ENCODE results near the gene HIP1. TPM values are rescaled to one million over a fixed set of nuclear protein-coding genes. Genes with fewer than 3 reads are reported as not detected.

The HIP1 gene
- total and polyA plus RNA-seq, 9 of the 15 experiments (the other 6 are each of a cell fraction or from before 2014, with no cell fraction given), result 2.4 to 13.7 (median 9.5) TPM

- 0 out of 2 replicates have a peak, but pooled peaks have one; percentile 62 for TF ChIP-seq ZBTB40 (IDR thresholded peaks at IDR 0.05)
- no peak for TF ChIP-seq ZBTB40 (CRISPR knock-in tag; IDR thresholded peaks at IDR 0.05)
- no peak for TF ChIP-seq ZFP30 (CRISPR knock-in tag; IDR thresholded peaks at IDR 0.05; ENCODE audit: borderline replicate concordance)
- no peak for TF ChIP-seq PTRF (tag; IDR thresholded peaks at IDR 0.05)
- TF ChIP-seq NCOA4 (IDR thresholded peaks at IDR 0.05; ENCODE audit: partially characterized antibody), result no peak
- TF ChIP-seq FOXA3 (CRISPR knock-in tag; conservative IDR thresholded peaks at IDR 0.05 in 1 of 2, IDR thresholded peaks at IDR 0.05 in 1 of 2), result no peak
- TF ChIP-seq CBX2 (IDR thresholded peaks at IDR 0.05; ENCODE audit: insufficient read depth, low read length, poor library complexity, severe bottlenecking), result no peak
- no peak for TF ChIP-seq ZNF398 (CRISPR knock-in tag; IDR thresholded peaks at IDR 0.05)
- TF ChIP-seq SP1 (CRISPR knock-in tag; IDR thresholded peaks at IDR 0.05), result no peak
- TF ChIP-seq CHCHD3 (CRISPR knock-in tag; IDR thresholded peaks at IDR 0.05), result no peak
- TF ChIP-seq GTF2B (IDR thresholded peaks at IDR 0.05; ENCODE audit: extremely low read depth, insufficient read length), result no peak
- TF ChIP-seq NFIC (IDR thresholded peaks at IDR 0.05), result no peak
- TF ChIP-seq ZNF212 (CRISPR knock-in tag; IDR thresholded peaks at IDR 0.05), result no peak
- TF ChIP-seq COPS2 (conservative IDR thresholded peaks at IDR 0.05), result no peak
- TF ChIP-seq ZNF511 (CRISPR knock-in tag; IDR thresholded peaks at IDR 0.05), result no peak
- no peak for TF ChIP-seq XRCC5 (IDR thresholded peaks at IDR 0.05; ENCODE audit: low read depth, low read length)
These were observed 114.5 kb downstream of the HIP1 start (continued) for GRCh38 chr7:75624134-75624832.
